ENCODE results near the gene DPYSL4.

GRCh38 chr10:132243626-132244025 is 56.9 kb downstream of the DPYSL4 start:
- TF ChIP-seq, protein P1, sequence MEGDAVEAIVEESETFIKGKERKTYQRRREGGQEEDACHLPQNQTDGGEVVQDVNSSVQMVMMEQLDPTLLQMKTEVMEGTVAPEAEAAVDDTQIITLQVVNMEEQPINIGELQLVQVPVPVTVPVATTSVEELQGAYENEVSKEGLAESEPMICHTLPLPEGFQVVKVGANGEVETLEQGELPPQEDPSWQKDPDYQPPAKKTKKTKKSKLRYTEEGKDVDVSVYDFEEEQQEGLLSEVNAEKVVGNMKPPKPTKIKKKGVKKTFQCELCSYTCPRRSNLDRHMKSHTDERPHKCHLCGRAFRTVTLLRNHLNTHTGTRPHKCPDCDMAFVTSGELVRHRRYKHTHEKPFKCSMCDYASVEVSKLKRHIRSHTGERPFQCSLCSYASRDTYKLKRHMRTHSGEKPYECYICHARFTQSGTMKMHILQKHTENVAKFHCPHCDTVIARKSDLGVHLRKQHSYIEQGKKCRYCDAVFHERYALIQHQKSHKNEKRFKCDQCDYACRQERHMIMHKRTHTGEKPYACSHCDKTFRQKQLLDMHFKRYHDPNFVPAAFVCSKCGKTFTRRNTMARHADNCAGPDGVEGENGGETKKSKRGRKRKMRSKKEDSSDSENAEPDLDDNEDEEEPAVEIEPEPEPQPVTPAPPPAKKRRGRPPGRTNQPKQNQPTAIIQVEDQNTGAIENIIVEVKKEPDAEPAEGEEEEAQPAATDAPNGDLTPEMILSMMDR (IDR thresholded peaks at IDR 0.05) = no peak
- no peak for TF ChIP-seq POLR2A (IDR thresholded peaks at IDR 0.05)

All from right lobe of liver (tissue), 4 donors.